Lower leg skin (tissue), 4 donors: ENCODE data around the gene FAM193A. TPM values are rescaled to one million over a fixed set of nuclear protein-coding genes. Genes with fewer than 3 reads are reported as not detected.

Experiments
- DNase-seq, 2 donors: peaks; one replicate each; pipeline ENCODE4 v3.0.0-alpha.2; 2019; ENCODE audit warnings: low spot score in 2 of 2
- H3K4me3 ChIP-seq: fragments of 200-600 bp; sonication (generic); 2 replicates; pipeline ENCODE4 v1.5.1; 2017; ENCODE audit warnings: mild to moderate bottlenecking, low read depth; ENCODE audit not compliant: poor library complexity, severe bottlenecking
- POLR2A ChIP-seq, 2 donors: fragments of 450-650 bp; IDR thresholded peaks; one replicate each; pipeline ENCODE4 v1.6.1; 2016 to 2017; ENCODE audit warnings: antibody characterized with exemption in 2 of 2, mild to moderate bottlenecking in 1 of 2, moderate library complexity in 1 of 2
- WGBS, 2 donors: methylation state at CpG; one replicate each; pipeline ENCODE4 v1.1.5; 2018; 5-methylcytosine and 5-hydroxymethylcytosine counted together
- intact Hi-C: fragments of 100-400 bp; cut with DNase I; formaldehyde crosslinking; loops from one replicate; pipeline ENCODE4 v1.15.0; 2023; ENCODE audit warnings: low total_unique reads
- total RNA-seq, 4 donors: library from RNA; depleted of rRNA; stranded (reverse); fragments of >200 nt; gene quantifications; one replicate each; pipeline ENCODE4 v1.1.0, GENCODE V29; 2016
- TF ChIP-seq, protein P1 (sequence below), 3 donors: fragments of 450-650 bp; IDR thresholded peaks; one replicate each; pipeline ENCODE4 v1.5.1; 2016; ENCODE audit warnings: antibody characterized with exemption in 3 of 3, mild to moderate bottlenecking in 3 of 3, moderate library complexity in 2 of 3

FAM193A gene
- total RNA-seq, 4 donors from 2014 or later: 16.3 to 38.6 (median 25.7) TPM

DNA sequence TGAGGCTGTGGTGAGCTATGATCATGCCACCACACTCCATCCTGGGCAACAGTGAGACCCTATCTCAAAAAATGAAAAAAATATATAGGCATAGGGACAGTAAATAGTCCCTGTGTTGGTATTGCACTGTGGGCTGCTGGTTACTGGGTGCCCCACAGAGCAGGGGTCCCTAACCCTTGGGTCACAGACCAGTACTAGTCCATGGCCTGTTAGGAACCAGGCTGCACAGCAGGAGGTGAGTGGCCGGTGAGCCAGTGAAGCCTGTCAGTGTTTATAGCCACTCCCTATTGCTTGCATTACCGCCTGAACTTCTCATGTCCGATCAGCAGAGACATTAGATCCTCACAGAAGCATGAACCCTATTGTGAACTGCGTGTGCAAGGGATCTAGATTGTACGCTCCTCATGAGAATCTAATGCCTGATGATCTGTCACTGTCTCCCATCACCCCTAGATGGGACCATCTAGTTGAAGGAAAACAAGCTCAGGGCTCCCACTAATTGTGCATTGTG is 113.2 kb downstream of the FAM193A start:
- DNase-seq: peak in 1 of 2 donors; percentile 49
- TF ChIP-seq POLR2A (IDR thresholded peaks at IDR 0.05): no peak
- TF ChIP-seq, protein P1, sequence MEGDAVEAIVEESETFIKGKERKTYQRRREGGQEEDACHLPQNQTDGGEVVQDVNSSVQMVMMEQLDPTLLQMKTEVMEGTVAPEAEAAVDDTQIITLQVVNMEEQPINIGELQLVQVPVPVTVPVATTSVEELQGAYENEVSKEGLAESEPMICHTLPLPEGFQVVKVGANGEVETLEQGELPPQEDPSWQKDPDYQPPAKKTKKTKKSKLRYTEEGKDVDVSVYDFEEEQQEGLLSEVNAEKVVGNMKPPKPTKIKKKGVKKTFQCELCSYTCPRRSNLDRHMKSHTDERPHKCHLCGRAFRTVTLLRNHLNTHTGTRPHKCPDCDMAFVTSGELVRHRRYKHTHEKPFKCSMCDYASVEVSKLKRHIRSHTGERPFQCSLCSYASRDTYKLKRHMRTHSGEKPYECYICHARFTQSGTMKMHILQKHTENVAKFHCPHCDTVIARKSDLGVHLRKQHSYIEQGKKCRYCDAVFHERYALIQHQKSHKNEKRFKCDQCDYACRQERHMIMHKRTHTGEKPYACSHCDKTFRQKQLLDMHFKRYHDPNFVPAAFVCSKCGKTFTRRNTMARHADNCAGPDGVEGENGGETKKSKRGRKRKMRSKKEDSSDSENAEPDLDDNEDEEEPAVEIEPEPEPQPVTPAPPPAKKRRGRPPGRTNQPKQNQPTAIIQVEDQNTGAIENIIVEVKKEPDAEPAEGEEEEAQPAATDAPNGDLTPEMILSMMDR (IDR thresholded peaks at IDR 0.05): no peak
- no peak overlapping the region for H3K4me3 ChIP-seq
- intact Hi-C loops: no loop called here
- WGBS, 2 donors: 96 to 99% methylated on average over 5 of the region's 5 CpGs

DNA sequence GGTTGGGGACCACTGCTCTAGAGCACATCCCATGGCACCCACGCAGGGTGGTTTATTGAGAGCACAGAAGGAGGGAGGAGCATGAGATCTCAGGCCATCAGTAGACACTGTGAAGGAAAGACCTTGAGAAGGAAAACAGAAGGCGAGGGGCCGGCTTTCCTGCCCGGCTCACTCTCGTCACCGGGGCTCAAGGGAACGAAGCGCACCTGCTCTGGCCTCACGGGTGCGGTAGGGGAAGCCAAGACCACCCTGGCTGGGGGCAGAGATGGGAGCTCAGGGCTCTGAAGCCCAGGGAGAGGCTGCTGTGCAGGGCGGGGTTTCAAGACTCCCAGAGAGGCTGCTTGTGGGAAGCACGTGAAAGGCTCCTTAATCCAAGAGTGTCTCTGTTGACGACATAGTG is 113.8 kb downstream of the FAM193A start:
- WGBS, 2 donors: 95% methylated on average over 13 of the region's 13 CpGs
- H3K4me3 ChIP-seq: no peak overlapping the region
- DNase-seq: no peak
- TF ChIP-seq, protein P1 (IDR thresholded peaks at IDR 0.05): no peak
- intact Hi-C loops: no loop called here

DNA sequence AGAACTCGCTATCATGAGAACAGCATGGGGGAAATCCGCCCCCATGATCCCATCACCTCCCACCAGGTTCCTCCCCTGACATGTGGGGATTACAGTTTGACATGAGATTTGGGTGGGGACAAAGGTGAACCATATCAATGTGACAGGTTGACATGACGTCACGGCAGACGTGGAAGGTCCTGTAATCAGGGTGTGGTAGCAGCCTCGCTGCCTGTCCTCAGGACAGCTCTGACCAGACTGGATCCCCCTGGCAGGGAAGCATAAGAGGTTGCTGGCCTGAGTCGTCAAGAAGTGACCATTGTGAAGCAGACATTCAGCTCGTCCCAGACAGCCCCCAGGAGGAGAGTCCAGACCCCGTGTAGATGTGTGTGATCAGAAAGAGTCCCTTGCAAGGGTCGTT is 115.1 kb downstream of the FAM193A start:
- intact Hi-C loops: no loop called here
- WGBS, 2 donors: 93 to 94% methylated on average over 10 of the region's 10 CpGs
- TF ChIP-seq POLR2A (IDR thresholded peaks at IDR 0.05): no peak
- TF ChIP-seq, protein P1 (IDR thresholded peaks at IDR 0.05): no peak
- H3K4me3 ChIP-seq: no peak overlapping the region
- no peak for DNase-seq

DNA sequence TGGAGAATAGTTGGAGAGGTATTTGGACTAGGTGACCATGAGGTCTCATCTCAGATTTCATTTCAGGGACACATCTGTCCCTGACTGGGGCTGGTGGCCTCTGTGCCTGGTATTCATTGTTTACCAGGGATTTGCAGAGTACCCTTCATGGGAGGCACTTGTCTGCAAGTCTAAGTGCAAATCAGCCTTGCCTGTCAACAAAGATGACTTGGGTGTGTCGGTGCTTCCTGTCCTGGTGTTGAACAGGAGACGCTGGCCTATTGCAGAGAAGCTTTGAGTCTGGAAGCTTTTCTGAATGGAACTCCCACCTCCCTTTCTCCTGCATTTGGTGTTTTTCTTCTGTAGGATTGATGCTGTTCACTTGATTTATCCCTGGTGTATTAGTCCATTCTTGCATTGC is 115.6 kb downstream of the FAM193A start:
- DNase-seq: no peak
- intact Hi-C loops: no loop called here
- TF ChIP-seq, protein P1 (IDR thresholded peaks at IDR 0.05): no peak
- no peak for TF ChIP-seq POLR2A (IDR thresholded peaks at IDR 0.05)
- no peak overlapping the region for H3K4me3 ChIP-seq
- 85 to 95% methylated on average over 2 of the region's 2 CpGs for WGBS, 2 donors

DNA sequence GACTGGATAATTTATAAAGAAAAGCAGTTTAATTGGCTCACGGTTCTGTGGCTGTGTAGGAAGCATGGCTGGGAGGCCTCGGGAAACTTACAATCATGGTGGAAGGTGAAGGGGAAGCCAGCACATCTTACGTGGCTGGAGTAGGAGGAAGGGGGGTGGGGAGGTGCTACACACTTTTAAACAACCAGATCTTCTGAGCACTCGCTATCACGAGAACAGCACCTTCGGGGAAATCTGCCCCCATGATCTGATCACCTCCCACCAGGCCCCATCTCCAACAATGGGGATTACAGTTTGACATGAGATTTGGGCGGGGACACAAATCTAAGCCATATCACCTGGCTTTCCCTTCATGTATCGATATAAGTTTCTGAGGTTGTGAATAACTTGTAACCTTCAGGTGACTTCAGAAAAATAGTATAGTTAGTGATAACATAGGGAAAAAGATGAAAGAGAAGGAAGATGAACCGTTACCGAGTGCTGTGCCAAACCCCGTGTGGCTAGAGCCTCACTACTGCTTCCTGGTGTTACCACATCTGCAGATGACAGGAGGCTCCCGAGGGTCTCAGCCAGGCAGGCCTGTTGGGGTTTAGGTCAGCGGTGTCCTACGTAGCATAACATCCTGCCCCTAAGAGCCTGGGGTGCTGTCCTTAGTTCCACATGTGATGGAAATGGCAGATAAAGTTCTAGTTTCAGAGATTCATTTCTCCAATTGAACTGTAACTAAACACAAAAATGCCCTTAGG is 116.1 kb downstream of the FAM193A start:
- 76 to 84% methylated on average over 14 of the region's 14 CpGs for WGBS, 2 donors
- H3K4me3 ChIP-seq: no peak overlapping the region
- intact Hi-C loops: no loop called here
- no peak for DNase-seq
- TF ChIP-seq, protein P1 (IDR thresholded peaks at IDR 0.05): no peak
- no peak for TF ChIP-seq POLR2A (IDR thresholded peaks at IDR 0.05)
